HG02798 (cell line): ENCODE data around the gene SRSF4.

Experiments used
- ATAC-seq: cut with Tn5 transposase; IDR thresholded peaks from one replicate; pipeline ENCODE4 v1.9.1; 2021; ENCODE audit warnings: mild to moderate bottlenecking; ENCODE audit not compliant: unreplicated experiment, poor library complexity

Gene SRSF4

GRCh38 chr1:29201595-29202051 is 19.9 kb upstream of the SRSF4 start:
- no peak for ATAC-seq

- no peak for ATAC-seq
Observed at GRCh38 chr1:29200906-29201594, 19.4 kb upstream of the SRSF4 start.

DNA sequence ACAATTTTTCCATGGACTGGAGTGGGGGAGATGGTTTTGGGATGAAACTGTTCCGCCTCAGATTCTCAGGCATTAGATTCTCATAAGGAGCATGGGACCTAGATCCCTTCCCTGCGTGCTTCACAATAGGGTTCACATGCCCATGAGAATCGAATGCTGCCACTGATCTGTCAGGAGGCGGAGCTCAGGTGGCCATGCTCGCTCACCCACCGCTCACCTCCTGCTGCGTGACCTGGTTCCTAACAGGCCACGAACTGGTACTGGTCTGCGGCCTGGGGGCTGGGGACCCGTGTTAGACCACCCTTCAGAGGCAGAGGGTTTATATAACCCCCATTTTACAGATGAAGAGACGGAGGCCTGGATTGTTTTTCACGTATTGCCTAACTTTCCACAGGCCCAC is 16.3 kb upstream of the SRSF4 start:
- ATAC-seq, result no peak

- no peak for ATAC-seq
Observed at GRCh38 chr1:29197590-29197924, 15.9 kb upstream of the SRSF4 start.

- ATAC-seq, result no peak
Observed at GRCh38 chr1:29196863-29197589, 15.3 kb upstream of the SRSF4 start.

DNA sequence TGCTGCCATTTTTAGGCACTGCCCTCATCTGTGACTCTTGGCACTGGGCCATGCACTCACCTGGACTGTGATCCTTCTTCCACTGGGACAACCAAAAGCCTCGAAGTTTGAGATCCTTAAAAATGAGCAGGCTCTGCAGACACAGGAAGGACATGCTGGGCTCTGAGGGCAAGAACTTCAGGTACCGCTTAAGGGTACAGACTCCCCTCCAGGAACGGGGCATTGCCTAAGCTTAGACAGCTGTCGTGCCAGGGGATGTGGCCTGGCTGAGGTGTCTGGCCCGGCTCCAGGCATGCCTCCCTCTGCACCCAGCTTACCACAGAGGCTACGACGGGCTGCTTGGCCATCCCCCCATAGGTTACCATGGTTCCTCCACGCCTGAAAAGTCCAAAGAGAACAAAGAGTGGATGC is 14.2 kb upstream of the SRSF4 start:
- ATAC-seq, result no peak

DNA sequence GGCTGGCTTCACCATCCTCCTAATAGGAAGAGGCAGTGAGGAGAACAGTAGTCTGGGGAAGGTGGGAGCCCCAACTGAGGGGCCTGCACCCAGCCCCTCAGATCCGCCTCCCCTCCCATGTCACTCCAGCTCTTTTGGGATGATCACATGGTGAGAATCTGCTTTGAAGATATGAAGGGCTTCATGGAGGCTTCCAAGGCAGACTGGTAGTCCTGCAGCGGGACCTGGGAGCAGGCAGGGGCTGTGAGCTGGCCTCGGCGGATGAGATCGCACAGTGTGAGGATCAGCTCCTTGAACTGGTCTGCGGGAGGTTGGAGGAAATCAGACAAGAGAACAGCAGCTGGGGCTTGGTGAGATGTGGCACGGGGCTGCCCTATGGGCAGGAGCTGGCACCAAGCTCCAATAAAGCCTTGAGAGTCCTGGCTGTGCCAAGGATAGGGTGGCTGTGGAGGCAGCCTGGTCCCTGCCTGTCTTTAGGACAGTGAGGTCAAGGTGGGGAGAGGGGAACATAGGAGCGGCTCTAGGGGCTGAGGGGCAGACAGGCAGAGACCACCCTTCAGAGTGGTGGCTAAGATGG is 12.3 kb upstream of the SRSF4 start:
- no peak for ATAC-seq

GRCh38 chr1:29190718-29191117 is 9.0 kb upstream of the SRSF4 start:
- no peak for ATAC-seq

DNA sequence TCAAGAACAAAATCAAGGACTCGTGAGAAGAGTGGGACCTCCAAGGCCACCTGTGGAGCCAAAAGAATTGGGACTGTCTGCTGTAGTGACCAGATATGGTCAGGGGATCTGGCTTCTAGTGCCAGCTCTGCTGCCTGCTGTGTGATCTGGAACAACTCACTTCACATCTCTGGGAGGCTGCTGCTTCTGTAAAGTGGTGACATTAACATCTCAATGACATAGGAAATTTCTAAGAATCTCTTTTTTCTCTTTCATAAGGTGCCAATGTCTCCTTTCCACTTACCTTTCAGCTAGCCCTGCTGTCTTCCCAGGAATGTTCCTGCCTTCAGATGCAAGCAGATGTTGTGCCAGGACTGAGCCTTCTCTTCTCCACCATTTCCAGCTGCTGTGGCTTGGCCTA is 5.0 kb upstream of the SRSF4 start:
- ATAC-seq, result no peak

GRCh38 chr1:29186252-29186651 is 4.6 kb upstream of the SRSF4 start:
- no peak for ATAC-seq

GRCh38 chr1:29183287-29183686 is 1.6 kb upstream of the SRSF4 start:
- ATAC-seq, result no peak

GRCh38 chr1:29180497-29181412 is 945 bp downstream of the SRSF4 start:
- ATAC-seq, result no peak

DNA sequence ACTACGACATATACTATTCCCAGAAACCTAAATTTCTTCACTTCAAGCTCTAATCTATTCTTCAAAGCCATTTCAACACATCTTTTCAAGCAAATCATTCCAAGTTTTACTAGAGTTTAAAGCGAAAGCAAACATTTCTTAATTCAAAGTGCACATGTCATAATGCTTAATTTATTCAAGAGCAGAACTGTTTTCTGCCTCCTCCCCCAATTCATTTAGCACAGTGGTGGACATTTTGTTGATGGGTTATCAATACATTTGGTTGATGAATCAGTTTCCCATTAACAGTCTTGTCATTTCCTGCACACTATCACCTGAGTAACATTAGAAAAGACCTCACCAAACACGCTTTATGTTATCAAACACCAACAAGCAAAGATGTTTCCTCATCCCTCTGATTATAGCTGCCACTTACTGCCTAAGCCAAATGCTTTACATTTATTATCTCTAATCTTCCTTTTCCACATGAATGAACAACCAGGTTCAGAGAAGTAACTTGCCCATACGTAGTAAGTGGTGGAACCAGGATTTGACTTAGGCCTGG is 2.0 kb downstream of the SRSF4 start:
- no peak for ATAC-seq

DNA sequence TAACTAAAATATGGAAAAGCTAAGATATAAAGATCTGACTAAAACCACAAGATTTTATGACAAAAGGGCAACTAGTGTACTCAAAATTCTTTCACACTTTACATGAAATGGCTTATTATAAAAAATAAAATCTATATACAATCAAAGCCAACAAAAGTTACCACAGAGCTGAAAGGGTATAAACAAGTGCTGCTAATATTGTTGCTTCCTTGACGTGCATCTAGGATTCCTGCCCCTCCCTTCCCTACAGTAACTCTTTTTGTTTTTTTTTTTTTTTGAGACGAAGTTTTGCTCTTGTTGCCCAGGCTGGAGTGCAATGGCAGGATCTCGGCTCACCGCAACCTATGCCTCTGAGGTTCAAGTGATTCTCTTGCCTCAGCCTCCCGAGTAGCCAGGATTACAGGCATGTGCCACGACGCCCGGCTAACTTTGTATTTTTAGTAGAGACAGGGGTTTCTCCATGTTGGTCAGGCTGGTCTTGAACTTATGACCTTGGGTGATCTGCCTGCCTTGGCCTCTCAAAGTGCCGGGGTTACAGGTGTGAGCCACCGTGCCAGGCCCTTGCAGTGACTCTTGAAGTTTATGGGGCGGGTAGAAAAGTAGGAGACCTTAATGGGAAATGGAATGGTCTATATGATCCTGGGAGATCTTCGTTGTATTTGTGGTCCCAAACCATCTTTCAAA is 4.5 kb downstream of the SRSF4 start:
- ATAC-seq, result no peak

DNA sequence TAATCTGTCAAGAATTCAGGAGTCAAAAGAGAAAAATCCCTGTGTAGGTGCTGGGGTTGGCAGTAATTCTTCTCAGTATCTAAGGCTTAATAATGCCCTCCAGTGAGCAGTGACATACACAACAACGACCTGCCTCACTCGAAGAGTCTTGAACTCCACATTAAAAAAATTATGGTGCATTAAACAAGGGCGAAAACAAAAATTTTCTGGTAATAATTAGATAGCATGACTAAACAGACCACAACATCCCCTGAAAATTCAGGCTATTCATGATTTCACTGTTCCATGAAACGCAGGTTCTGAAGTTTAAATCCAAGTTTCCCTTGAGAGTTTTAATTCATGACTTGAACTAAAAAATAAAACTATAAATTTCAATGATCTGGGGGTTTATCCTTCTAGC is 5.1 kb downstream of the SRSF4 start:
- no peak for ATAC-seq

DNA sequence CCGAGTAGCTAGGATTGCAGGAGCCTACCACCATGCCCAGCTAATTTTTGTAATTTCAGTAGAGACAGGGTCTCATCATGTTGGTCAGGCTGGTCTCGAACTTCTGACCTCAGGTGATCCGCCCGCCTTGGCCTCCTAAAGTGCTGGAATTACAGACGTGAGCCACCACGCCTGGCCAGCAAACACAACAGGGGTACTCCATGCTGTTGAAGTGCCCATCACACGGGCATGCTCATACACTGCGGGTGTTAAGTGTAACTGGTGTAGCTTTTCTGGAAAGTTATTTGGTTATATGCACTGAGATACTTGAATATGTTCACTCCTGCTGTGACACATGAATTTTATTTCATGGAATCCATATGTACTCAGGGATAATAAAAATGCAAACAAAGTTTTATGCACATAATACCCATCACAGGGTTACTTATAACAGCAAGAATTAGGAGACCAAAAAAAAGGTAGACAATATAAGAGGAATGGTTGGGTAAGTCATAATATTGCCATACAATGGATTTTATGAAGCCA is 9.2 kb downstream of the SRSF4 start:
- no peak for ATAC-seq

DNA sequence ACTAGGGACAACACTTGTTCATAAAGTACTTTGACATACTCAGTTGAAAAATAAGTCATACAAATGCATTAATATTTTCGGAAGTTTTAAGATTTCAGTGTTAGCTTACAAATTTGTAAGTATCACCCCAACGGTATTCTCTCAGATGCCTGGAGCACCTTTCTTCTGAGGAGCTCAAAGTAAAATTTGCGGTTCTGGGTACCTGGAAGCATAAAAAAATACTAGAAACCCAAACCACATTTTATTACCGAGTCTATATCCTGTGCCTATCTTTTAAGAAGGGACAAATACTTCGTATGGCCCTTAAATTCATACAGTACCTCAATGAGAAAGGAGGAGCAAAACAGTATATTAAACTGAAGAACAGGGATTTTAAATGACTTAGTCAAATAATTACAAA is 10.2 kb downstream of the SRSF4 start:
- no peak for ATAC-seq

DNA sequence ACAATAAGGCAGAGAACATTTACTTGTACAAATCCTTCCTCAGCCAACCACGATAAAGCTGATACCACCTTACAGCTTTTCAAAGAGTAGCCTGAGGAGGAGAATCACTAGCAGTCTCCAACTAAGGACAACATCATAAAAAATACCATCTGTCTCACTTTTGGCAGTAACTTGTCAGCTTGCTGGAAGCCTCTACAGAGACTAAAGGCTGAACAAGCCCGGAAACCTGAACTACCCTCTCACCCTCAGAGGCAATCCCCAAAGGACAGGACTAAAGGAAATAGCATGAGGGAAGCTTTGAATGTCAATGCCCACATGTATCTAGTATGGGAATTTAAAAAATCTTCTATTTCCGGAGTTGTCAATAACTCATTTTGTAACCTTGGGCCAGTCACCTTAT is 10.6 kb downstream of the SRSF4 start:
- no peak for ATAC-seq

GRCh38 chr1:29169976-29170375 is 11.7 kb downstream of the SRSF4 start:
- no peak for ATAC-seq

DNA sequence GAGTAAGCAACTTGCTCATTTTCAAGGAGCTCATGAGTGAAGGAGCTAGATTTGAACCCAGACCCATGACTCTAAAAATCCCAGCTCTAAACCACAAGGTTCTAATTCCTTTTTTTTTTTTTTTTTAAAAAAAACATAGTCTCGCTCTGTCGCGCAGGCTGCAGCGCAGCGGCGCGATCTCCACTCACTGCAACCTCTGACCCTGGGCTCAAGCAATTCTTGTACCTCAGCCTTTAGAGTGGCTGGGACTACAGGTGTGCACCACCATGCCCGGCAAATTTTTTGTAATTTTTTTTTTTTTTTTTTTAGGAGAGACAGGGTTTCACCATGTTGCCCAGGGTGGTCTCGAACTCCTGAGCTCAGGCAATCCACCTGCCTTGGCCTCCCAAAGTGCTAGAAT is 13.8 kb downstream of the SRSF4 start:
- ATAC-seq, result no peak
